AG10803 (cell line): ENCODE data around the gene MDGA2.

Experiments used
- DNase-seq: peaks from one replicate; pipeline ENCODE4 v3.0.0; 2010; ENCODE audit warnings: low read depth
- H3K4me3 ChIP-seq: 2 replicates; pipeline ENCODE4 v1.5.1; 2011; ENCODE audit warnings: mild to moderate bottlenecking, low read length, control low read depth
- CTCF ChIP-seq: conservative IDR thresholded peaks from 2 replicates; pipeline ENCODE4 v1.5.1; 2011; ENCODE audit warnings: mild to moderate bottlenecking, low read length, control low read depth, inconsistent platforms

Gene MDGA2

DNA sequence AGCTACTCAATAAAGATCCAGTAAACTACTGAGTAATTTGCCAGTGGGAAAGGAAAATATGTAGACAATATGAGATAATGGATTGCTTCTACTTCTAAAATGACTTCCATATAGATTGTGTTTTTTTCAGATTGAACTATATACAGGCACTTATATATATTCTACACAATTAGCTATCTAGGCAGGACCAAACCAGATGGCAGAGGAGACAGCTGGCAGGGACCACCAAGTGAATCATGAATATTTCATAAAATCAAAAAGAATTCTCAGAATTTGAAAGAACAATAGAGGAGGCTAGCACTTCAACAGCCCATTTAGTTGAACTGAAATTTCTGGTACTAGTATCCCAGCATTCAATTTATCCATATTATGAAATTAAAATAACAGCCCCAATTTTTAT, 685.8 kb downstream of the MDGA2 start:
- TF ChIP-seq CTCF = no peak
- no peak for DNase-seq
- H3K4me3 ChIP-seq = no peak overlapping the region

- no peak for TF ChIP-seq CTCF
- H3K4me3 ChIP-seq = no peak overlapping the region
- no peak for DNase-seq
Measured at GRCh38 chr14:46988312-46988711, 687.1 kb downstream of the MDGA2 start.

DNA sequence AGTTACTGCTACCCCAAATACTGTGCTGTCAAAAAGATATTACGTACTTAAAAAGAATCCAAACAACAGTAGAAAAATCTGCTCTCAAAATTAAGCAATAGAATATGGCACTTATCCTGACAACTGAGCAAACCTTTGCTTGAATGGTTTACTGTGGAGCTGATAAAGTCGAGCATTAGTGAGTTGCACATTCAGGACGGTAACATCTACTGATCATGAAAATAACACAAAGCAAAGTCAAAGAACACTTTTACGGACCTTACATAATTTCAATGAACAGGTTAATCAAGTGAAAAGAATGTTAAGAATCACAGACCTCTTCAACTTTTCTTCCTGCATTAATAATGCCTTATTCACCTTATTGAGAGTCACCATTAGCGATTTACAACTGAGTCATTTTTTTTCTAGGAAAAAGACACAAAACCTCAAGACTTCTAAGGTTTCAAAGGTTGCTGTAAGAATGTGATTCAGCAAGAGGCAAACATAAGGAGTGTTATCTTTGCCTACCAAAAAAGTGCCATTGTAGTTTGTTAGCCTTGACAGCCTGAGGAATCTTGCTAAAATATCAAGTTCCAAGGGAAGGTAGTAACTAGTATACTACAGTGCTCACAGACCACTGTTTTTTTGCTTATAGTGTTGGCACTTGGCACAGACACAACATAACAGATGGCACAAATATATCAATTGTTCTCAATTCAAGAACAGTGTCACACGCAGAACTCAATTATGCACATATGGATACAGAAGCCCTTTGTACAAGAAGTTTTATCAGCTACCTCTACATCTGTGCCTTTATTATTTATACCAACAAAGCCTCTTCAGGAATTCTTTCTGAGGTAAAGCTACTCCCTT, 689.6 kb downstream of the MDGA2 start:
- TF ChIP-seq CTCF = no peak
- no peak for DNase-seq
- H3K4me3 ChIP-seq = no peak overlapping the region

DNA sequence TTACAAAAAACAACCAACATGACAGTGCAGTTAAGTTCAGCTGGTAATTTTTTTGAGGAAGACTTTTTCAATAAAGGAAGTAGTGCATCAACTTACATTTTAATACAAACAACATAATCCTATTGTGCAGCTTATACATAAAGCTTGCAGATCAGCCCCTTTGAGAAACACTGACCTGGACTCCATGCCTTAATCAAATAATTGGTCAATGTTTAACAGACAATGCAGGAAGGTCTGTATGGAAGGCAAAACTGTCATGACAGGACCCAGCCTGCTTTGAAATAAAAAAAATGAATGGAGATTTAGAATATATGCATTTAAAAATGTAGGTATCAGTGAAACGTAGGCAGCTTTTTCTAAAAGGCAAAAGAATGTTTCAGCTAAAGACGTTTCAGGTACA, 702.1 kb downstream of the MDGA2 start:
- H3K4me3 ChIP-seq = no peak overlapping the region
- DNase-seq = no peak
- no peak for TF ChIP-seq CTCF

- H3K4me3 ChIP-seq = no peak overlapping the region
- DNase-seq = no peak
- TF ChIP-seq CTCF = no peak
Measured at GRCh38 chr14:46964378-46964777, 711.0 kb downstream of the MDGA2 start.

GRCh38 chr14:46951103-46951502, 724.3 kb downstream of the MDGA2 start:
- TF ChIP-seq CTCF = no peak
- H3K4me3 ChIP-seq = no peak overlapping the region
- DNase-seq = no peak

DNA sequence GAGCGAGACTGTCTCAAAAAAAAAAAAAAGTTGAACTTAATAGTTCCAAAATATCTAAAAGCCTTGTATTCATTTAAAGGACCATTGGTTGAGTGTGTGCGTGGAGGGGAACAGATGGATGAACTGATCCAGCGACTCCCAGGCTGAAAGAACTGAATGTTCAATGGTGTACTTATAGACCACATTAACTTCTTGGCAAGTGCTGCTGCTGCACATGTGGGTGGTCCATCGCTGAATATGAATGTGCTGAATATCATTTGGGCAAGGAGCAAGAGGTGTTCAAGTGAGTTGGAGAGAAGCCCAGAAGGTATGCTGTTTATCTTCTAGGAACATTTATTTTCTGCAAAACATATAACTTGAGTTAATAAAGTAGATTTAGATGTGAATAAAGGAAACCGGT, 734.8 kb downstream of the MDGA2 start:
- no peak overlapping the region for H3K4me3 ChIP-seq
- TF ChIP-seq CTCF = no peak
- no peak for DNase-seq
